Measurements from ENCODE around the gene DPAGT1. TPM values are rescaled to one million over a fixed set of nuclear protein-coding genes. Genes with fewer than 3 reads are reported as not detected.

DPAGT1 gene
- total RNA-seq, 4 donors from 2014 or later, result 18.9 to 46.9 (median 27.5) TPM

DNA sequence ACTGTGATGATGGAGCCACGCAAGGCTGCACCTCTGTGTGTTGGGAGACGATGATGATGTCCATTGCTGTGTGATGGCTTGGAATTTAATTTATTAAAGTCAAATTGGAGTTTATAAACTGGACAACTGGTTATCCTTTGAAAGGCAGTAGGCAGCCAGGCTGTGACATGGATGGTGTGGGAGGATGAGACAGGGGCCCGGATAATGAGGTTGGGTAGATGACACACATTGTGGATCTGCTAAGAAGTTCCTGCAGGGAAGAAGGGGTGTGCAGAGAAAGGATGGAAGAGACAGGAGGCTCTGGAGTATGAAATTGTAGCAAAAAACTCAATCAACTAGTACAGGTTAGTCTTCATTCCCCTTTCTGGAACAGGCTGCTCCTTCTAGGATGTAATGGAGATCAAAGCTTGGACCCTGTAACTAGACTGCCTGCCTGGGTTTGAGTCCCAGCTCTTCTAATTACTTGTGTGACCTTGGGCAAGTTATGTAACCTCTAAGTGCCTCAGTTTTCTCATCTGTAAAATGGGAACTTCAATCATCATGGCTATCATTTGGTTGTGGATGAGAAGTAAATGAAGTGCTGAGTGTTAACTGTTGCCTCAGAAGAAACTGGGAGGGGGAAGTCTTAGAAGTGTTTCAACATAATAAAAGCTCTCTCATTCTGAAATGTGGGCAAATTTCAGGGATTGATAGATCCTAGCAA is 15.5 kb upstream of the DPAGT1 start:
- 89 to 90% methylated on average over 3 of the region's 3 CpGs for WGBS, 2 donors

DNA sequence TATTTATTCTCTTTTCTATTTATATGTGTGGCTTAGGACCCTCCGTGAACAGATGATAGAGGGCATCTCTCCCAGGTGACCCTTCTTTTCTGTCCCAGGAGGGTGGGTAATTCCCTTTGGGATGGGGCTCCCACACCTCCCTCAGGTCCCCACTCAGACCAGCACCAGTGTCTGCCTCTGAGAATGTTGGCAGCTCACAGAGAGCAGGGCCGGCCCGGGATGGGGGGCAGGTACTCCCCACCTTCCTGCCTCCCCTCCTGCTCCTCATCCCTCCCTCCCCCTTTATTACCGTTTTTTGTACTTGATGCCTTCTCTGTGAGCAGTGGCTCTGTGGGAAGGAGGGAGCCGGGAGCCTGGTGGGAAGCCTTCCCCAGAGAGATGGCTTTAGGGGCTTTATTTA is 14.9 kb upstream of the DPAGT1 start:
- 68 to 75% methylated on average over 5 of the region's 5 CpGs for WGBS, 2 donors
- no peak overlapping the region for H3K4me3 ChIP-seq (ENCODE audit: low read depth, poor library complexity, severe bottlenecking)
- intact Hi-C loops (cut with DNase I; ENCODE audit: low total_unique reads), result no loop called here
- DNase-seq (ENCODE audit: low spot score in 2 of 2), result no peak
- TF ChIP-seq, protein P1, sequence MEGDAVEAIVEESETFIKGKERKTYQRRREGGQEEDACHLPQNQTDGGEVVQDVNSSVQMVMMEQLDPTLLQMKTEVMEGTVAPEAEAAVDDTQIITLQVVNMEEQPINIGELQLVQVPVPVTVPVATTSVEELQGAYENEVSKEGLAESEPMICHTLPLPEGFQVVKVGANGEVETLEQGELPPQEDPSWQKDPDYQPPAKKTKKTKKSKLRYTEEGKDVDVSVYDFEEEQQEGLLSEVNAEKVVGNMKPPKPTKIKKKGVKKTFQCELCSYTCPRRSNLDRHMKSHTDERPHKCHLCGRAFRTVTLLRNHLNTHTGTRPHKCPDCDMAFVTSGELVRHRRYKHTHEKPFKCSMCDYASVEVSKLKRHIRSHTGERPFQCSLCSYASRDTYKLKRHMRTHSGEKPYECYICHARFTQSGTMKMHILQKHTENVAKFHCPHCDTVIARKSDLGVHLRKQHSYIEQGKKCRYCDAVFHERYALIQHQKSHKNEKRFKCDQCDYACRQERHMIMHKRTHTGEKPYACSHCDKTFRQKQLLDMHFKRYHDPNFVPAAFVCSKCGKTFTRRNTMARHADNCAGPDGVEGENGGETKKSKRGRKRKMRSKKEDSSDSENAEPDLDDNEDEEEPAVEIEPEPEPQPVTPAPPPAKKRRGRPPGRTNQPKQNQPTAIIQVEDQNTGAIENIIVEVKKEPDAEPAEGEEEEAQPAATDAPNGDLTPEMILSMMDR (IDR thresholded peaks at IDR 0.05), result no peak
- TF ChIP-seq POLR2A (IDR thresholded peaks at IDR 0.05), result no peak

More for the DNA sequence above, 15.5 kb upstream of the DPAGT1 start:
- TF ChIP-seq POLR2A (IDR thresholded peaks at IDR 0.05), result no peak
- TF ChIP-seq, protein P1 (IDR thresholded peaks at IDR 0.05), result no peak
- DNase-seq (ENCODE audit: low spot score in 2 of 2), result no peak
- no peak overlapping the region for H3K4me3 ChIP-seq (ENCODE audit: low read depth, poor library complexity, severe bottlenecking)
- intact Hi-C loops (cut with DNase I; ENCODE audit: low total_unique reads), result no loop called here

DNA sequence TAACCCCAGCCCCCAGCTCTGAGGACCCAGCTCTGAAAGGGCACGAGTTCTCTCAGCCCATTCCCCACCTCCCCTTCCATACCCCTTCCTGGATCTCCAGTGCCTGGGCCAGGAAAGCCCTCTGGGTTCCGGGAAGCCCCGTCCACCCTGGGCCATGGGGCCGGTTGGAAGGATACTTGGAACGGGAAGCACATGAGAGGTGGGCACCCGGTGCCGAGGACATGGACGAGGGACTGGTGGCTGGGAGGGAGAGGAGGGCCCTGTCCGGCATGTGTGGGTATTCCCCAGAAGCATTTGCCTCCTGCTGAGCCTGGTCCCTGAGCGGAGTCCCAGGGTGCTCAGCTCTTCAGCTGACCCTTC is 14.6 kb upstream of the DPAGT1 start:
- no peak for DNase-seq (ENCODE audit: low spot score in 2 of 2)
- 84 to 90% methylated on average over 10 of the region's 10 CpGs for WGBS, 2 donors
- intact Hi-C loops (cut with DNase I; ENCODE audit: low total_unique reads), result no loop called here
- no peak overlapping the region for H3K4me3 ChIP-seq (ENCODE audit: low read depth, poor library complexity, severe bottlenecking)
- TF ChIP-seq, protein P1 (IDR thresholded peaks at IDR 0.05), result no peak
- no peak for TF ChIP-seq POLR2A (IDR thresholded peaks at IDR 0.05)

DNA sequence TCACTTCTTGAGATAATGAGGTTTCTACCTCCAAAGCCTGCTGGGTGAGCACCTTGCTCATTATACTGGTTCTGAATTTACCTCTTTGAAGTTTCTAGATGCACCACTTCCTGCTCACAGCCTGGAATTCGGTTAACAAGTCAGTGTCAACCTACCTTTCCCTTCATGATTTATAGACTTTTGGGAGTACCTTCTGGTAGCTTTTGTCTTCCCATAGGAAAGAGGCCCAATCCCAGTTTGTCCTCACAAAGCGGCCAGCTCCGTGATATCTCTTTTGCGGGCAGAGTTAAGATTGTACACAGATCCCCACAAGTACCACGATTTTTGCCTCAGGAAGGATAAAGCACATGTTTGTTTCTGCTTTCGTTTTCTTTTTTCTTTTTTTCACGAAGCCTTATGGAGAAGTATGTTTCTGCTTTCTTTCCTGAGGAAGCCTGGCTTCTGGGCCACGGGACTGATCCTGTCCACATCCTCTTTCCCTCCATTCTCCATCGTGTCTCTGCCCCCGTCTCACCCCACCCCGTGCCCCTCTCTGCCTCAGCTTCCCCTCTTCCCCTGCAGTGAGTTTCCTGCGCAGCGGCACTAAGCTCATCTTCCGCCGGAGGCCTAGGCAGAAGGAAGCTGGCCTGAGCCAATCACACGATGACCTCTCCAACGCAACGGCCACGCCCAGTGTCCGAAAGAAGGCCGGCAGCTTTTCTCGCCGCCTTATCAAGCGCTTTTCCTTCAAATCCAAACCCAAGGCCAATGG is 14.0 kb upstream of the DPAGT1 start:
- no peak overlapping the region for H3K4me3 ChIP-seq (ENCODE audit: low read depth, poor library complexity, severe bottlenecking)
- peak in 1 of 2 donors; percentile 46 for DNase-seq (ENCODE audit: low spot score in 2 of 2)
- intact Hi-C loops (cut with DNase I; ENCODE audit: low total_unique reads), result no loop called here

DNA sequence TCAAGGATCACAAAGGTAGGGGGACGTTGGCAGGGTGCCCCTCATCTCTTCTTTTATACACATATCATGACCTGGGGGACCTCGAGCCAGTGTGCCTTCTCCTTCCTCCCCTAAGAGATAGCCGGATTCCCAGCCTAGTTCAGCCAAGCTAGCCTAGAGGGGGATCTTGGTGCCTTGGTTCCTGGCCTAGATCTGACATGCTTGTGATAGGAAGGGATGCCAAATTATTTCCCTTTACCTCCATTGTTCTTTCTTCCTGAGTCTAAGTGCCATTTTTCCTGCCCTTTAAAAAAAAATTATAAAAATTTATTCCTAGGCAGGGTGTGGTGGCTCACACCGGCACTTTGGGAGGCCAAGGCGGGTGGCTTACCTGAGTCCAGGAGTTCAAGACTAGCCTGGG is 12.7 kb upstream of the DPAGT1 start:
- TF ChIP-seq, protein P1 (IDR thresholded peaks at IDR 0.05), result no peak
- TF ChIP-seq POLR2A (IDR thresholded peaks at IDR 0.05), result no peak
- intact Hi-C loops (cut with DNase I; ENCODE audit: low total_unique reads), result no loop called here
- no peak overlapping the region for H3K4me3 ChIP-seq (ENCODE audit: low read depth, poor library complexity, severe bottlenecking)
- no peak for DNase-seq (ENCODE audit: low spot score in 2 of 2)
- 80 to 83% methylated on average over 5 of the region's 5 CpGs for WGBS, 2 donors

More for the DNA sequence above, 14.0 kb upstream of the DPAGT1 start:
- WGBS, 2 donors, result 60 to 74% methylated on average over 24 of the region's 24 CpGs
- TF ChIP-seq, protein P1 (IDR thresholded peaks at IDR 0.05), result no peak
